GM12892 (cell line): Measurements from ENCODE around the gene IL4R.

Experiments used
- POLR2A ChIP-seq: IDR thresholded peaks from 2 replicates; pipeline ENCODE4 v1.6.1; 2011; ENCODE audit warnings: low read depth, low read length, control low read depth
- POLR2AphosphoS5 ChIP-seq: IDR thresholded peaks from 2 replicates; pipeline ENCODE4 v1.6.1; 2011; ENCODE audit warnings: low read depth, low read length, control low read depth

- TF ChIP-seq POLR2A = no peak
- no peak for TF ChIP-seq POLR2AphosphoS5
These were observed 1.9 kb upstream of the IL4R start for GRCh38 chr16:27311897-27312303.
